Liver (tissue), 3 donors: Measurements from ENCODE around the gene TMEM187.

ENCODE experiments used
- EGR1 ChIP-seq, 2 donors: IDR thresholded peaks; 2 replicates each; pipeline ENCODE4 v1.6.1; 2016 to 2018; ENCODE audit warnings: antibody characterized with exemption in 2 of 2, low read depth in 2 of 2
- FOXA1 ChIP-seq: IDR thresholded peaks from 2 replicates; pipeline ENCODE4 v1.6.1; 2016; ENCODE audit warnings: antibody characterized with exemption
- FOXA2 ChIP-seq: IDR thresholded peaks from 2 replicates; pipeline ENCODE4 v1.6.1; 2016; ENCODE audit warnings: antibody characterized with exemption
- HNF4A ChIP-seq, 2 donors: conservative IDR thresholded peaks; 2 replicates each; pipeline ENCODE4 v1.6.1; 2016; ENCODE audit warnings: antibody characterized with exemption in 2 of 2, mild to moderate bottlenecking in 2 of 2
- HNF4G ChIP-seq: IDR thresholded peaks from 2 replicates; pipeline ENCODE4 v1.6.1; 2016; ENCODE audit warnings: antibody characterized with exemption
- NR2F2 ChIP-seq: IDR thresholded peaks from 2 replicates; pipeline ENCODE4 v1.6.1; 2016; ENCODE audit warnings: antibody characterized with exemption
- RAD21 ChIP-seq, 2 donors: IDR thresholded peaks; 2 replicates each; pipeline ENCODE4 v1.6.1; 2016; ENCODE audit warnings: antibody characterized with exemption in 2 of 2, mild to moderate bottlenecking in 2 of 2
- SP1 ChIP-seq: IDR thresholded peaks from 2 replicates; pipeline ENCODE4 v1.6.1; 2018; ENCODE audit warnings: antibody characterized with exemption, mild to moderate bottlenecking
- TF ChIP-seq, protein P1 (sequence below): fragments of 150-350 bp; IDR thresholded peaks from 2 replicates; pipeline ENCODE4 v1.5.1; 2017; ENCODE audit warnings: improper control_type of control experiment, low read depth, low read length; ENCODE audit not compliant: missing input control
- TF ChIP-seq, protein P2 (sequence below): IDR thresholded peaks from 2 replicates; pipeline ENCODE4 v1.6.1; 2016; ENCODE audit warnings: antibody characterized with exemption, mild to moderate bottlenecking
- TF ChIP-seq, protein P3 (sequence below): IDR thresholded peaks from 2 replicates; pipeline ENCODE4 v1.6.1; 2016; ENCODE audit warnings: antibody characterized with exemption
- TF ChIP-seq, protein P4 (sequence below): IDR thresholded peaks from 2 replicates; pipeline ENCODE4 v1.6.1; 2016; ENCODE audit warnings: antibody characterized with exemption
- TF ChIP-seq, protein P5 (sequence below): IDR thresholded peaks from 2 replicates; pipeline ENCODE4 v1.6.1; 2016; ENCODE audit warnings: antibody characterized with exemption
- donor health status: healthy.
- donor health status: healthy.

DNA sequence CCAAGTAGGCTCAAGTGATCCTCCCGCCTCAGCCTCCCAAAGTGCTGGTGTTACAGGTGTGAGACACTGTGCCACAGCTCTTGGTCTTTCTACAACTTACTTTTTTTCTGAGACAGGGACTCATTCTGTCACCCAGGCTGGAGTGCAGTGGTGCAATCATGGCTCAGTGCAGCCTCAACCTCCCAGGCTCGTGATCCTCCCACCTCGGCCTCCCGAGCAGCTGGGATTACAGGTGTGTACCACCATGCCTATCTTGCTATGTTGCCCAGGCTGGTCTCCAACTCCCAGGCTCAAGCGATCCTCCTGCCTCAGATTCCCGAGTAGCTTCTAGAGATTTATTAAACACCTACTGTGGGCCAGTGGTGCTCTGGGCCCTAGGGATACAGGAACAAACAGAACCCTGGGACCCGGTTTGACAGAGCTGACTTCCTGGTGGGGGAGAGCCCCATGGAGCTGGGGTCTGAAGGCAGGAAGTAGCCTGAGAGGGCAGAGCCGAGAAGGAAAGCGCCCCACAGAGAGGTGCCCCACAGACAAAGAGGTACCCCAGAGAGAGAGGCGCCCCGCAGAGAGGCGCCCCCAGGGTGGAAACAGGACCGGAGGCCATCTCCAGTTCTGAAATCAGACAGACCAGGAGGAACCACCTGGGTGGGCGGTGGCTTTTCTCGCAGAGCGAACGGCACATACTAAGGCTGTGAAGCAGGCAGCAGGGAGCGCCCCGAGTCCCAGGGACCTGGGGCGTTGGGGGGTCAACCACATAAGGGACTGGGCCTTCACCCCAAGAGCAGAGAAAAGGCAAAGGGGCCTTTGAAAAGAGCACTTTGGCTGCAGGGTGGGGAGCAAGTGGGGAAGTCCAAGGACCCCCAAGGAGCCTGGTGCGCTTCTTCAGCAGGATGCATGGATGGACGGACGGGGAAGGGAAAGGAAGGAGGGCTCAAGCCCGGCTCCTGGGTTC, 42.2 kb downstream of the TMEM187 start:
- TF ChIP-seq, protein P1, sequence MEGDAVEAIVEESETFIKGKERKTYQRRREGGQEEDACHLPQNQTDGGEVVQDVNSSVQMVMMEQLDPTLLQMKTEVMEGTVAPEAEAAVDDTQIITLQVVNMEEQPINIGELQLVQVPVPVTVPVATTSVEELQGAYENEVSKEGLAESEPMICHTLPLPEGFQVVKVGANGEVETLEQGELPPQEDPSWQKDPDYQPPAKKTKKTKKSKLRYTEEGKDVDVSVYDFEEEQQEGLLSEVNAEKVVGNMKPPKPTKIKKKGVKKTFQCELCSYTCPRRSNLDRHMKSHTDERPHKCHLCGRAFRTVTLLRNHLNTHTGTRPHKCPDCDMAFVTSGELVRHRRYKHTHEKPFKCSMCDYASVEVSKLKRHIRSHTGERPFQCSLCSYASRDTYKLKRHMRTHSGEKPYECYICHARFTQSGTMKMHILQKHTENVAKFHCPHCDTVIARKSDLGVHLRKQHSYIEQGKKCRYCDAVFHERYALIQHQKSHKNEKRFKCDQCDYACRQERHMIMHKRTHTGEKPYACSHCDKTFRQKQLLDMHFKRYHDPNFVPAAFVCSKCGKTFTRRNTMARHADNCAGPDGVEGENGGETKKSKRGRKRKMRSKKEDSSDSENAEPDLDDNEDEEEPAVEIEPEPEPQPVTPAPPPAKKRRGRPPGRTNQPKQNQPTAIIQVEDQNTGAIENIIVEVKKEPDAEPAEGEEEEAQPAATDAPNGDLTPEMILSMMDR = no peak
- TF ChIP-seq RAD21 (IDR thresholded peaks at IDR 0.05) (no peak), SP1 (no peak), EGR1 (IDR thresholded peaks at IDR 0.05; ENCODE audit: low read depth in 2 of 2) (no peak), HNF4A (conservative IDR thresholded peaks at IDR 0.05) (no peak), FOXA2 (no peak), FOXA1 (no peak), NR2F2 (no peak), HNF4G (no peak)
- TF ChIP-seq, protein P2, sequence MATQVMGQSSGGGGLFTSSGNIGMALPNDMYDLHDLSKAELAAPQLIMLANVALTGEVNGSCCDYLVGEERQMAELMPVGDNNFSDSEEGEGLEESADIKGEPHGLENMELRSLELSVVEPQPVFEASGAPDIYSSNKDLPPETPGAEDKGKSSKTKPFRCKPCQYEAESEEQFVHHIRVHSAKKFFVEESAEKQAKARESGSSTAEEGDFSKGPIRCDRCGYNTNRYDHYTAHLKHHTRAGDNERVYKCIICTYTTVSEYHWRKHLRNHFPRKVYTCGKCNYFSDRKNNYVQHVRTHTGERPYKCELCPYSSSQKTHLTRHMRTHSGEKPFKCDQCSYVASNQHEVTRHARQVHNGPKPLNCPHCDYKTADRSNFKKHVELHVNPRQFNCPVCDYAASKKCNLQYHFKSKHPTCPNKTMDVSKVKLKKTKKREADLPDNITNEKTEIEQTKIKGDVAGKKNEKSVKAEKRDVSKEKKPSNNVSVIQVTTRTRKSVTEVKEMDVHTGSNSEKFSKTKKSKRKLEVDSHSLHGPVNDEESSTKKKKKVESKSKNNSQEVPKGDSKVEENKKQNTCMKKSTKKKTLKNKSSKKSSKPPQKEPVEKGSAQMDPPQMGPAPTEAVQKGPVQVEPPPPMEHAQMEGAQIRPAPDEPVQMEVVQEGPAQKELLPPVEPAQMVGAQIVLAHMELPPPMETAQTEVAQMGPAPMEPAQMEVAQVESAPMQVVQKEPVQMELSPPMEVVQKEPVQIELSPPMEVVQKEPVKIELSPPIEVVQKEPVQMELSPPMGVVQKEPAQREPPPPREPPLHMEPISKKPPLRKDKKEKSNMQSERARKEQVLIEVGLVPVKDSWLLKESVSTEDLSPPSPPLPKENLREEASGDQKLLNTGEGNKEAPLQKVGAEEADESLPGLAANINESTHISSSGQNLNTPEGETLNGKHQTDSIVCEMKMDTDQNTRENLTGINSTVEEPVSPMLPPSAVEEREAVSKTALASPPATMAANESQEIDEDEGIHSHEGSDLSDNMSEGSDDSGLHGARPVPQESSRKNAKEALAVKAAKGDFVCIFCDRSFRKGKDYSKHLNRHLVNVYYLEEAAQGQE = no peak
- TF ChIP-seq, protein P3, sequence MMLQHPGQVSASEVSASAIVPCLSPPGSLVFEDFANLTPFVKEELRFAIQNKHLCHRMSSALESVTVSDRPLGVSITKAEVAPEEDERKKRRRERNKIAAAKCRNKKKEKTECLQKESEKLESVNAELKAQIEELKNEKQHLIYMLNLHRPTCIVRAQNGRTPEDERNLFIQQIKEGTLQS = no peak
- TF ChIP-seq, protein P4, sequence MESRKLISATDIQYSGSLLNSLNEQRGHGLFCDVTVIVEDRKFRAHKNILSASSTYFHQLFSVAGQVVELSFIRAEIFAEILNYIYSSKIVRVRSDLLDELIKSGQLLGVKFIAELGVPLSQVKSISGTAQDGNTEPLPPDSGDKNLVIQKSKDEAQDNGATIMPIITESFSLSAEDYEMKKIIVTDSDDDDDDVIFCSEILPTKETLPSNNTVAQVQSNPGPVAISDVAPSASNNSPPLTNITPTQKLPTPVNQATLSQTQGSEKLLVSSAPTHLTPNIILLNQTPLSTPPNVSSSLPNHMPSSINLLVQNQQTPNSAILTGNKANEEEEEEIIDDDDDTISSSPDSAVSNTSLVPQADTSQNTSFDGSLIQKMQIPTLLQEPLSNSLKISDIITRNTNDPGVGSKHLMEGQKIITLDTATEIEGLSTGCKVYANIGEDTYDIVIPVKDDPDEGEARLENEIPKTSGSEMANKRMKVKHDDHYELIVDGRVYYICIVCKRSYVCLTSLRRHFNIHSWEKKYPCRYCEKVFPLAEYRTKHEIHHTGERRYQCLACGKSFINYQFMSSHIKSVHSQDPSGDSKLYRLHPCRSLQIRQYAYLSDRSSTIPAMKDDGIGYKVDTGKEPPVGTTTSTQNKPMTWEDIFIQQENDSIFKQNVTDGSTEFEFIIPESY = no peak
- TF ChIP-seq, protein P5, sequence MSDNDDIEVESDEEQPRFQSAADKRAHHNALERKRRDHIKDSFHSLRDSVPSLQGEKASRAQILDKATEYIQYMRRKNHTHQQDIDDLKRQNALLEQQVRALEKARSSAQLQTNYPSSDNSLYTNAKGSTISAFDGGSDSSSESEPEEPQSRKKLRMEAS = no peak
